Measurements from ENCODE around the gene RAB11FIP4. TPM values are rescaled to one million over a fixed set of nuclear protein-coding genes. Genes with fewer than 3 reads are reported as not detected.

RAB11FIP4 gene
- total and polyA plus RNA-seq, 9 of the 15 experiments (the other 6 are each of a cell fraction or from before 2014, with no cell fraction given): 0.62 to 16.6 (median 8.9) TPM

DNA sequence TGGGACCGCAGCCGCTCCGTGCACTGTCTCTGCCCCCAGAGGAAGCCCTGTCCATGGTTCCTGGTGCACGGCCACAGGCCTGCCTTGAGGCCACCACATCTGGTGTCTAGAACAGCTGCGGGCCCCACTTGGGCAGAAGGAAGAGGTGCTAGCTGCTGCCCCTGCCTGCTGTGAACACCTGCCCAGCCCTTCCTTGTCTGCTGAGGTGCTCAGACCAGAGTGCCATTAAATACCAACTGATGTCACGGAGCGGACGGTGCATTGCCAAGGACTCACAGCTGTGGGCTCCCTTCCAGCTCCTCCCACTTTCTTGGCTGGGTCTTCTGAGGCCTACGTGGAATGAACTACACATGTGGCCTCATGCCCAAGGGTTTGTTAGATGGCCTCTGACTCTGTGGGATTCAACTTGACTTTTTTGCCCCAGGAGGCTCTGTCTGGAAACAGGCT, 146.1 kb downstream of the RAB11FIP4 start:
- Histone ChIP-seq H3K27ac (ENCODE audit: extremely low read depth, low read depth, low read length) (no peak overlapping the region), H3K36me3 (ENCODE audit: control insufficient read depth, insufficient read depth, low read length) (no peaks in the 10 kb centered on the region), H3K4me3 (no peak overlapping the region), H3K79me2 (ENCODE audit: control insufficient read depth, insufficient read depth, low read length) (no peaks in the 10 kb centered on the region), H3K4me2 (ENCODE audit: insufficient read depth, low read length) (no peak overlapping the region), H2AFZ (ENCODE audit: low read depth, low read length) (no peak overlapping the region), H3K9me1 (ENCODE audit: control insufficient read depth, insufficient read depth, low read length) (no peaks in the 10 kb centered on the region), H3K9me3 (replicated peaks; ENCODE audit: control insufficient read depth, insufficient read depth, low read depth, low read length) (no peaks in the 10 kb centered on the region), H3K27me3 (ENCODE audit: control insufficient read depth in 2 of 2, insufficient read depth in 2 of 2, low read length in 2 of 2) (peaks cover 0 to 16% of the 10 kb centered on the region in 2 experiments; a peak in 2 of 5 replicates), H3K4me1 (replicated peaks in 1 of 2; ENCODE audit: control insufficient read depth in 2 of 2, insufficient read depth in 2 of 2, low read length in 2 of 2) (peaks cover 0 to 13% of the 10 kb centered on the region in 2 experiments; a peak in 1 of 5 replicates), H3K9ac (ENCODE audit: insufficient read depth in 1 of 2, low read depth in 2 of 2, low read length in 2 of 2) (no peak overlapping the region), H4K20me1 (replicated peaks; ENCODE audit: control insufficient read depth, insufficient read depth, low read length) (peaks cover 7% of the 10 kb centered on the region; the same call in 1 of the 2 replicates)
- intact Hi-C loops (cut with micrococcal nuclease) (no loop called here), in situ Hi-C loops (cut with MboI) (no loop called here)
- ChIA-PET POLR2A (interaction anchor here (0.6 kb wide), 1 partner anchor 19 kb away, joined by 3 read pairs; no protein-coding TSS in a partner anchor), CTCF (ENCODE audit: low intra/inter-chr PET ratio) (no interaction called here)
- FAIRE-seq: no peak
- BruUV-seq (replicated peaks): no TSS peak
- WGBS (ENCODE audit: insufficient coverage, low coverage, missing lambda C conversion rate): 23% methylated on average over 9 of the region's 9 CpGs
- TF ChIP-seq GATA2 (CRISPR knock-in tag; IDR thresholded peaks at IDR 0.05) (no peak), NR2C1 (IDR thresholded peaks at IDR 0.05) (no peak), NR2C1 (tag; IDR thresholded peaks at IDR 0.05) (no peak)
- TF ChIP-seq, protein P1, sequence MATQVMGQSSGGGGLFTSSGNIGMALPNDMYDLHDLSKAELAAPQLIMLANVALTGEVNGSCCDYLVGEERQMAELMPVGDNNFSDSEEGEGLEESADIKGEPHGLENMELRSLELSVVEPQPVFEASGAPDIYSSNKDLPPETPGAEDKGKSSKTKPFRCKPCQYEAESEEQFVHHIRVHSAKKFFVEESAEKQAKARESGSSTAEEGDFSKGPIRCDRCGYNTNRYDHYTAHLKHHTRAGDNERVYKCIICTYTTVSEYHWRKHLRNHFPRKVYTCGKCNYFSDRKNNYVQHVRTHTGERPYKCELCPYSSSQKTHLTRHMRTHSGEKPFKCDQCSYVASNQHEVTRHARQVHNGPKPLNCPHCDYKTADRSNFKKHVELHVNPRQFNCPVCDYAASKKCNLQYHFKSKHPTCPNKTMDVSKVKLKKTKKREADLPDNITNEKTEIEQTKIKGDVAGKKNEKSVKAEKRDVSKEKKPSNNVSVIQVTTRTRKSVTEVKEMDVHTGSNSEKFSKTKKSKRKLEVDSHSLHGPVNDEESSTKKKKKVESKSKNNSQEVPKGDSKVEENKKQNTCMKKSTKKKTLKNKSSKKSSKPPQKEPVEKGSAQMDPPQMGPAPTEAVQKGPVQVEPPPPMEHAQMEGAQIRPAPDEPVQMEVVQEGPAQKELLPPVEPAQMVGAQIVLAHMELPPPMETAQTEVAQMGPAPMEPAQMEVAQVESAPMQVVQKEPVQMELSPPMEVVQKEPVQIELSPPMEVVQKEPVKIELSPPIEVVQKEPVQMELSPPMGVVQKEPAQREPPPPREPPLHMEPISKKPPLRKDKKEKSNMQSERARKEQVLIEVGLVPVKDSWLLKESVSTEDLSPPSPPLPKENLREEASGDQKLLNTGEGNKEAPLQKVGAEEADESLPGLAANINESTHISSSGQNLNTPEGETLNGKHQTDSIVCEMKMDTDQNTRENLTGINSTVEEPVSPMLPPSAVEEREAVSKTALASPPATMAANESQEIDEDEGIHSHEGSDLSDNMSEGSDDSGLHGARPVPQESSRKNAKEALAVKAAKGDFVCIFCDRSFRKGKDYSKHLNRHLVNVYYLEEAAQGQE (IDR thresholded peaks at IDR 0.05; ENCODE audit: borderline replicate concordance): peak; percentile 60
- TF ChIP-seq, protein P1 (CRISPR knock-in tag; IDR thresholded peaks at IDR 0.05; ENCODE audit: low read depth): no peak
- TF ChIP-seq, protein P2, sequence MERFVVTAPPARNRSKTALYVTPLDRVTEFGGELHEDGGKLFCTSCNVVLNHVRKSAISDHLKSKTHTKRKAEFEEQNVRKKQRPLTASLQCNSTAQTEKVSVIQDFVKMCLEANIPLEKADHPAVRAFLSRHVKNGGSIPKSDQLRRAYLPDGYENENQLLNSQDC (CRISPR knock-in tag; IDR thresholded peaks at IDR 0.05): no peak
- no peak for ATAC-seq
- DNase-seq (ENCODE audit: extremely low read depth in 1 of 4, low spot score in 3 of 4): no peak

Data from K562 (cell line).